ENCODE results near the gene ST14. TPM values are rescaled to one million over a fixed set of nuclear protein-coding genes. Genes with fewer than 3 reads are reported as not detected.
"Not testable (repeated sequence)": the region's sequence is repeated elsewhere in the genome, so short reads cannot be mapped to it uniquely, and the experiment has no call there.

The ST14 gene
- total RNA-seq, 1 donor = under 0.01 TPM

GRCh38 chr11:130190371-130190881, 30.8 kb downstream of the ST14 start:
- Histone ChIP-seq H3K79me2 (ENCODE audit: insufficient read depth, low read length) (no peaks in the 10 kb centered on the region), H3K27me3 (ENCODE audit: insufficient read depth, low read length) (peaks cover 7% of the 10 kb centered on the region), H3K4me1 (ENCODE audit: insufficient read depth, low read length) (no peaks in the 10 kb centered on the region), H3K9me3 (ENCODE audit: low read depth, low read length) (no peaks in the 10 kb centered on the region), H3K4me3 (ENCODE audit: insufficient read depth, low read length) (no peak overlapping the region), H3K4me2 (ENCODE audit: insufficient read depth, low read length) (no peak overlapping the region), H2AFZ (ENCODE audit: low read length) (no peak overlapping the region), H3K27ac (ENCODE audit: low read depth, low read length) (no peak overlapping the region), H4K20me1 (ENCODE audit: insufficient read depth, low read length) (no peaks in the 10 kb centered on the region), H3K36me3 (ENCODE audit: insufficient read depth, low read length) (no peaks in the 10 kb centered on the region)
- TF ChIP-seq CTCF (IDR thresholded peaks at IDR 0.05; ENCODE audit: extremely low read depth, low read depth, low read length) = no peak
- peak; percentile 51 for DNase-seq (ENCODE audit: insufficient read length, low spot score, missing footprints)

- peaks cover 7% of the 10 kb centered on the region for H3K27me3 ChIP-seq (ENCODE audit: insufficient read depth, low read length)
- no peak overlapping the region for H3K27ac ChIP-seq (ENCODE audit: low read depth, low read length)
- TF ChIP-seq CTCF (IDR thresholded peaks at IDR 0.05; ENCODE audit: extremely low read depth, low read depth, low read length) = no peak
Observed at GRCh38 chr11:130191896-130192295, 32.3 kb downstream of the ST14 start.

GRCh38 chr11:130192845-130193267, 33.3 kb downstream of the ST14 start:
- Histone ChIP-seq H3K4me3 (ENCODE audit: insufficient read depth, low read length) (no peak overlapping the region), H3K4me2 (ENCODE audit: insufficient read depth, low read length) (no peak overlapping the region), H3K27ac (ENCODE audit: low read depth, low read length) (no peak overlapping the region), H3K9me3 (ENCODE audit: low read depth, low read length) (no peaks in the 10 kb centered on the region), H4K20me1 (ENCODE audit: insufficient read depth, low read length) (no peaks in the 10 kb centered on the region), H3K27me3 (ENCODE audit: insufficient read depth, low read length) (peaks cover 7% of the 10 kb centered on the region), H3K36me3 (ENCODE audit: insufficient read depth, low read length) (no peaks in the 10 kb centered on the region), H3K4me1 (ENCODE audit: insufficient read depth, low read length) (no peaks in the 10 kb centered on the region), H2AFZ (ENCODE audit: low read length) (no peak overlapping the region), H3K79me2 (ENCODE audit: insufficient read depth, low read length) (no peaks in the 10 kb centered on the region)
- no peak for TF ChIP-seq CTCF (IDR thresholded peaks at IDR 0.05; ENCODE audit: extremely low read depth, low read depth, low read length)
- no peak for DNase-seq (ENCODE audit: insufficient read length, low spot score, missing footprints)

More at GRCh38 chr11:130191896-130192295, 32.3 kb downstream of the ST14 start:
- Histone ChIP-seq H4K20me1 (ENCODE audit: insufficient read depth, low read length) (no peaks in the 10 kb centered on the region), H3K4me1 (ENCODE audit: insufficient read depth, low read length) (no peaks in the 10 kb centered on the region), H3K36me3 (ENCODE audit: insufficient read depth, low read length) (no peaks in the 10 kb centered on the region), H3K4me2 (ENCODE audit: insufficient read depth, low read length) (no peak overlapping the region), H3K79me2 (ENCODE audit: insufficient read depth, low read length) (no peaks in the 10 kb centered on the region), H3K4me3 (ENCODE audit: insufficient read depth, low read length) (no peak overlapping the region), H3K9me3 (ENCODE audit: low read depth, low read length) (no peaks in the 10 kb centered on the region), H2AFZ (ENCODE audit: low read length) (no peak overlapping the region)
- peak; percentile 38 for DNase-seq (ENCODE audit: insufficient read length, low spot score, missing footprints)

- H3K4me1 ChIP-seq (ENCODE audit: insufficient read depth, low read length); H2AFZ ChIP-seq (ENCODE audit: low read length); H3K27ac ChIP-seq (ENCODE audit: low read depth, low read length); H3K9me3 ChIP-seq (ENCODE audit: low read depth, low read length); H4K20me1 ChIP-seq (ENCODE audit: insufficient read depth, low read length); H3K27me3 ChIP-seq (ENCODE audit: insufficient read depth, low read length); DNase-seq (ENCODE audit: insufficient read length, low spot score, missing footprints); H3K4me3 ChIP-seq (ENCODE audit: insufficient read depth, low read length); H3K36me3 ChIP-seq (ENCODE audit: insufficient read depth, low read length); H3K79me2 ChIP-seq (ENCODE audit: insufficient read depth, low read length); H3K4me2 ChIP-seq (ENCODE audit: insufficient read depth, low read length): not testable (repeated sequence)
Observed at GRCh38 chr11:130193551-130193950, 34.0 kb downstream of the ST14 start.
